IPS-11a (cell line): ENCODE results near the gene GIMAP8.
"Not testable (repeated sequence)": the region's sequence is repeated elsewhere in the genome, so short reads cannot be mapped to it uniquely, and the experiment has no call there.

Experiments
- H3K4me3 ChIP-seq: one replicate; pipeline ENCODE4 v1.5.1; 2013; ENCODE audit warnings: low read depth, low read length, control low read depth

GIMAP8 gene

GRCh38 chr7:150511048-150511447 is 60.6 kb downstream of the GIMAP8 start:
- H3K4me3 ChIP-seq: no peak overlapping the region

DNA sequence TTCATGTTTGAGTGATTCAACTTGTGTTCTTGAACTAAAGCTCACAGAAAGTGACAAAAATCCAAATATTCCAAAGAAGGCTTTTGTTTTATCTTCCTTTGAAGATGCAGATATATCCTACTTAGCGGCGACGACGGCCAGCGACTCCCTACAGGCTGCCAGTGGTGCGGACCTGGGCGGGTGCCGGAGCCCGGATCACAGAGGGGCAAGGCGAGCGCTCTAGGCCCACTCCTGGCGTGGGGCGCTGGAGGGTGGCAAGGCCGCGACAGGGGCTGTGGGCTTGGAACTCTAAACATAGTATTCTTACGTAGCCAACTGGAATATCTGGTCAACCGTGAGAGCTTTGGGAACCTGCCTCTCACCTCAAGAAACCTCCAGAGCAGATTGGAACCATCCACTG is 63.3 kb downstream of the GIMAP8 start:
- no peak overlapping the region for H3K4me3 ChIP-seq

- H3K4me3 ChIP-seq: no peak within 1 kb of the TSS
These were observed 64.4 kb downstream of the GIMAP8 start, which contains the start of gene GIMAP7 for GRCh38 chr7:150514748-150515222. GIMAP7 (plus strand) TSS chr7:150514872; CDS start chr7:150519975, 5,103 bp downstream.

DNA sequence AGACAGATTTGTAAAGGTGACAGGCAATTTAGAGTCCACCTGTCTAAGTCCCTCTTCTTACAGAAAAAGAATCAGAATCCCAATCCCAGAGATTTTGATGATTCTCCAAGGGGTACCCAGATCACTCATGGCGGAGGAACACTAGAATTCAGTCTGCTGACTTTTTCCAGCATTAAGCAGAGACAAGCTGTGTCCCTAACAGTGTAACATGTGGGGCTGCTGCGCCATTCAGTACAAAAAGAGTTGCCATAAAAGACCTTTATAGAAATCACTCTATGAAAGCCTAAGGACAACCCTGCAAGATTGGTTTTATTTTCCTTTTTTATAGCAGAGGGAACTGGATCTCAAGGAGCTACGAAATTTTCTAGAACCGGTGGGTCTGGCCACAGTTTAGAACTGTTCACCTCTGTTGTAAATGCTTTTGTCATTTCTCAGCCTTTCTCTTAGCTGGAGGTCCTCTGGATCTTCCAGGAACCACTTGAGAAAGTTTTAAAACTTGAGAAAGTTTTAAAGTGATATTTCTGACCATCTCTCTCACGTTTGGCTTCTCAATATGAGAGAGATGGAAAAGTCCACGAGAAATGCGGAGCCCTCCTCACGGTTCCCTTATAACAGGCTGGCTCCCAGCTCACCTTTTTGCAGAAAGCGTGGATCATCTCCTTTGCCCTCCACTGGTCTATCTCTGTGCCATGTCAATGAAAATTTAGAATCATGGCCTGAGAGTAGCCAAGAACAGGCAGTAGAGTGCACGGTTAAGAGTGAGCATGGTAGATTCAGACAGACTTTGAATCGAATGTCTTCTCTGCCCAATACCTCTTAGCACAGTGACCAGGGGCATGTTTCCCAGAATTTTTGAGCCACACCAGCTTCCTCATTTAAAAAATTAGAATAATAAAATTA is 65.1 kb downstream of the GIMAP8 start:
- H3K4me3 ChIP-seq: no peak overlapping the region

GRCh38 chr7:150516956-150517745 is 66.7 kb downstream of the GIMAP8 start:
- no peak overlapping the region for H3K4me3 ChIP-seq

GRCh38 chr7:150519310-150519709 is 68.9 kb downstream of the GIMAP8 start:
- H3K4me3 ChIP-seq: no peak overlapping the region

GRCh38 chr7:150520145-150520544 is 69.7 kb downstream of the GIMAP8 start:
- H3K4me3 ChIP-seq: no peak overlapping the region

GRCh38 chr7:150522931-150523330 is 72.5 kb downstream of the GIMAP8 start:
- not testable (repeated sequence) for H3K4me3 ChIP-seq

GRCh38 chr7:150524018-150524417 is 73.6 kb downstream of the GIMAP8 start:
- H3K4me3 ChIP-seq: no peak overlapping the region
